ENCODE results near the gene CFAP74.
"Not testable (repeated sequence)": the region's sequence is repeated elsewhere in the genome, so short reads cannot be mapped to it uniquely, and the experiment has no call there.

- not testable (repeated sequence) for TF ChIP-seq CTCF (IDR thresholded peaks at IDR 0.05; ENCODE audit: poor library complexity); EZH2 (IDR thresholded peaks at IDR 0.05; ENCODE audit: borderline replicate concordance); EZH2phosphoT487 (IDR thresholded peaks at IDR 0.05; ENCODE audit: low read depth, severe bottlenecking, unreplicated experiment)
Observed at GRCh38 chr1:1978690-1979481, 24.7 kb downstream of the CFAP74 start.
